ENCODE data around the gene DPY19L1.

- TF ChIP-seq POLR2A (IDR thresholded peaks at IDR 0.05) (no peak), CTCF (IDR thresholded peaks at IDR 0.05) (no peak), POLR2AphosphoS5 (IDR thresholded peaks at IDR 0.05) (no peak), EP300 (IDR thresholded peaks at IDR 0.05) (no peak)
These were observed 41.5 kb downstream of the DPY19L1 start for GRCh38 chr7:34995757-34996156.
